NB4 (cell line): ENCODE data around the gene ZSCAN20.

Experiments used
- CTCF ChIP-seq: IDR thresholded peaks from one replicate; pipeline ENCODE4 v1.5.1; 2012; ENCODE audit warnings: low read depth, low read length
- MAX ChIP-seq: IDR thresholded peaks from 2 replicates; pipeline ENCODE4 v1.6.1; 2011; ENCODE audit warnings: low read depth, low read length
- MYC ChIP-seq: IDR thresholded peaks from 2 replicates; pipeline ENCODE4 v1.6.1; 2011; ENCODE audit warnings: low read depth, low read length
- POLR2A ChIP-seq: IDR thresholded peaks from 2 replicates; pipeline ENCODE4 v1.6.1; 2011; ENCODE audit warnings: mild to moderate bottlenecking; ENCODE audit not compliant: insufficient read length; ENCODE audit errors: extremely low read depth

- no peak for TF ChIP-seq CTCF
- TF ChIP-seq POLR2A, result no peak
- TF ChIP-seq MYC, result no peak
- no peak for TF ChIP-seq MAX
These were observed 3.9 kb upstream of the ZSCAN20 start for GRCh38 chr1:33468531-33468930.
